ENCODE results near the gene CD27. TPM values are rescaled to one million over a fixed set of nuclear protein-coding genes. Genes with fewer than 3 reads are reported as not detected.

Gene CD27
- total RNA-seq, 1 donor from 2014 or later, result not detected

DNA sequence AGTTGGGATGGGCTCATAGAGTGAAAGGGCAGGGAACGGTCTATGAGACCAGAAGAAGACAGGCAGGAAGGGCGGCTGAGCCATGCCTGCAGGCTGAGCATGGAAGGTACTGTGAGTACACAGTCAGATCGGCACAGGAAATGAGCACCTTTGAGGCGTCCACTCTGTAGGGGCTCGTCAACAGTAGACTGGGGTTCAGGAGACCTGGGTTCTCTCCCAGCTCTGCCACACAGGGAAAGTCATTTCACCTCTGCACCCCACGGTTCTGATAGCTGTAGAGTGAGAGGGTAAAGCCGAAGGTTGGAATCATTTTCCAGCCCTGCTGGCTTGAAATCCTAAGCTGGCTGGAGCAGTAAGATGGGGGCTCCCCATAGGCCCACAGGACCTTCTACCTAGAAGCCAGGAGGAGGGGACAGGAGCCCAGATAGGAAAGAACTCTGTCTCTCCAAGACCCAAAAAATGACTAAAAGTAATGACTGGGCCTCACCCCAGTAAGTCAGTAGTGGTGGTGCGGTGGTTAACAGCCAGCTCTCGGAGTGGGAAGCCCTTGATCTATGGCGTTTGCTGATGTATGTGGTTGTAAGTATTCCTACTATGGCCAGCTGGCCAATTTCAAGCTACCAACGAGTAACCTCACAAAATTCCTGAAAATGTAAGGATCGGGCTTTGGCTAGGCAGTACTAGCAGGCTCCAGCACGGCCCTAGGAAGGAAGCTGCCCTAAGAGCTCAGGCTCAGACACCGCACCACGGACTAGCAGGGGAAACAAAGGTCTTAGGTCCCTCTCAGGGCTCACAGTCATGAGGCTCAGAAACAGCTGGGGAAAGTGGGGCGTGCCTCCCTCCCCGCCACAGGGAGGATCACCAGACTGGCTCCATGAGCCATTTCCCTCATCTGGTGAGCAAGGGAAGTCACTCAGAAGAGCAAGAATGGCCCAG, 10.3 kb upstream of the CD27 start:
- DNase-seq, result no peak

DNA sequence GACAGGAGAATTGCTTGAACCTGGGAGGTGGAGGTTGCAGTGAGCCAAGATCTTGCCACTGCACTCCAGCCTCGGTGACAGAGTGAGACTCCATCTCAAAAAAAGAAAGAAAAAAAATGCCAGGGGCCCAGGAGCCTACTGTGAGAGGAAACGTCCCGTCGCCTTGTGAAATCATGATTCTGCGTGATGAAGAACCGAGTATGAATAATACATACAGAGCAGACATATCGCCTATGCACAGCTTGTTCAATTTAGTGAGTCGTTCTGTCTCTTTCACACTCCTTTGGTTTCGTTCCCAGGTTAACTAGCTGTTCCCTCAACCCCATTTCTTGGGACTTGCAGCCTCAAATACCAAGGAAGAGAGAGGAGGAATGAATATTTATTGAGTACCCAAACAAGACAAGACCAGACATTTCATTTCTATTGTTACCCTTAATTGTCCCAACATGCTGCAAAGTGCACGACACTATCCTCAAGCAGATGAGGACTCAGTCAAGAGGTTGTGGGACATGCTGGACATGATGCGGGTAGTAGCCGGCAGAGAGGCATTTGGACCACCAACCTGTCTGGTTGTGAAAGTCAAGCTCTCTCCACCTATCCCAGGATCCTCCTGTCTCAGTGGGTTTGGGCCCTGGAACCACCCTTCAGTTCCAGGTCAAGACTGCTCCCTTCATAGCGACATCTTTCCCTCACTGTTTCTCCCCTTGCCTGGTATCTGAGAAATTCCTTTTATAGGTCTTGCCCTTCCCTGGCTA, 8.6 kb upstream of the CD27 start:
- no peak for DNase-seq

DNA sequence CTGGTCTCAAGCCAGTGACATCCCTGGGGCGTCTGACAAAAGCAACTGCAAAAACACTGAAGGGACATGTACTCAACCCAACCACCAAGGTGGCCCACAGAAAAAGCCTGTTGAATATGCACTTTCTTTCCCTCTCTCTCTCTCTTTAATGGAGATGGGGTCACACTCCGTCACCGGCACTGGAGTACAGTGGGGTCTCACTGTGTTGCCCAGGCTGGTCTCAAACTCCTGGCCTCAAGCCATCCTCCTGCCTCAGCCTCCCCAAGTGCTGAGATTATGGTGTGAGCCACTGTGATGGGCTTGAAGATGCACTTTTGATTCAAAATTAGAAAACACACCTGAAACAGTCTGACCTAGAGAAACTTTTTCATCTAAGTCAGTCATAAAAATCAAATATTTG, 7.2 kb upstream of the CD27 start:
- DNase-seq, result no peak

DNA sequence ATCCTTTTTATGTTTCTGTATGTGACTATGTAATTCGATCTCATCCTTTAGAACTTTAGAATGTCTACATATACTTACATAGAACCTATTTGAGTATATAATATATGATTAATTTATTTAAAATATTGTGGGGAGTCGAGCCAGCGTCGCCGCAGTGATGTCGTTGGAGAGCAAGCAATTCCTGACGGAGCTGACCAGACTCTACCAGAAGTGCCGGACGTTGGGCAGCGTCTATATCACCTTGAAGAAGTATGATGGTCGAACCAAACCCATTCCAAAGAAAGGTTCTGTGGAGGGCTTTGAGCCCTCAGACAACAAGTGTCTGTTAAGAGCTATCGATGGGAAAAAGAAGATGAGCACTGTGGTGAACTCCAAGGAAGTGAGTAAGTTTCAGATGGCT, 6.4 kb upstream of the CD27 start:
- DNase-seq, result no peak

DNA sequence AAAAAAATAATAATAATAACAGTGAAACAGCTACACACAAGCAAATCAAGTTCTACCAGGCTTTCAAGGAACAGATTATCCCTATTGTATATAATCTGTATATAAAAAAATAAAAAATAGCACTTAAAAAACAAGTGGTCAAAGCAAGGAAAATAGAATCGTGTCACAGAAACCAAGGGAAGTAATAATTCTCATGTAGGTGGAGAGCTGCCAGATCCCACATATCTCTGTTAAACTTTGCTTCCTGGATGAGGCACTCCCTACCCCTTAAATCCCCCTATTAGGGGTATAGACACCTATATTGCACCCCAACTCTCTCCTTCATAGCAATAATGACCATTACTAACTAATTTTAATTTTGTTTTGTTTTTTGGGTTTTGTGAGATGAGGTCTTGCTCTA, 4.4 kb upstream of the CD27 start:
- no peak for DNase-seq

DNA sequence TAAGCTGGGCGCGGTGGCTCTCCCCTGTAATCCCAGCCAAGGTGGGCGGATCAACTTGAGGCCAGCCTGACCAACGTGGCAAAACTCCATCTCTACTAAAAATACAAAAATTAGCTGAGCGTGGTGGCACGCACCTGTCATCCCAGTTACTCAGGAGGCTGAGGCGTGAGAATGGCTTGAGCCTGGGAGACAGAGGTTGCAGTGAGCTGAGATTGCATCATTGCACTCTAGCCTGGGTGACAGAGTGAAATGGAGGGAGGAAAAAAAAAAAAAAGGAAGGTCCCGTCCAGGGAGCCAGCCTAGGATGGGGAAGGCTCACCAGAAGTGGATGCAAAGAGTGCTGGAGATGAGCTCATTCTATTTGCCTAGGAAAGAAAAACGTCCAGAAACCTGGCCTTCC, 1.9 kb upstream of the CD27 start:
- no peak for DNase-seq

DNA sequence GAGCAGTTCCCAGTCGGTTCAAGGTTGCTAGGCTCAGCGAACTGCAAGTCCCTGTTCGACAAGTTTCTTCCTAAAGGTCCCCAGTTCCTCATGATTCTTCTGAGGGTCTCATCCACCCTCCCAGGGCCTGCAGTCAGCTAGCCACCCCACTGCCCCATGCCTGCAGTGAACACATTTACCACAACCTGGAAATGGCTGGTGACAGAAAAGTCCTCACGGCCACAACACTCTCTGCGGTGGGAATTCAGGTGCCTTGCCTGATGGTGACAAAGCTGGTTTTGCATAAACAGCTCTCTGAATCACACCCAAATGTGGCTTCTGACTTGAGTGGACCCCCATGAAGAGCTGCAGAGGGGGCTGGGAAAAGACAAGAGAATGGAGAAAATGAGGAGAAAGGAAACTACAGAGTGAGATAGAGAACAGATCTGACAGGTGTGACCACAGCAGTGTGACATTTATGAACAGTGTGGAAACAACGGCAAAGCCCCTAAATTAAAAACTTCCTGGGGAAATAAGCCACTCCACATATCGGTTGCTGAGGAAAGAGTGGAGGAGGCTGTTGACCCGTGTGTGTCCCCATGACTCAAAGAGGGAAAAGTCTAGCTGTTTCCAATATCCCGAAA, 1.3 kb upstream of the CD27 start:
- no peak for DNase-seq

DNA sequence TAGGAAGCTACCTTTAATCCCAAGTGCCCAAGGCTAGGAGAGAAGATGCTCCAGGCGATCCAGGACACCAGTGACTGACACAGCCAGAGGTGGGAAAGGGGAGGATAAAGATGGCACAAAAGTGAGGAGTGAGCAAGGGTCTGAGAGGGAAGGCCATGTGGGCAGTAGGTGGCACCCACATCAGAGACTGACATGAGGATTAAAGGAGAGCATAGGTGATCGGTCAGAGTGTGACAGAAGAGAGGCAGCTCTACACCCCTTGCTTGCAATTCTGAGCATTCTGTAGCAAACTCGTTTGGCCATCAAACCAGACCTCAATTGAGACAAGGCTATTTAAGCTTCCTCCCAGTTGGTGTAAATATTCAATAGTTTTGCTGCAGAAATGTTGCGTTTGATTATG, 724 bp upstream of the CD27 start:
- no peak for DNase-seq

DNA sequence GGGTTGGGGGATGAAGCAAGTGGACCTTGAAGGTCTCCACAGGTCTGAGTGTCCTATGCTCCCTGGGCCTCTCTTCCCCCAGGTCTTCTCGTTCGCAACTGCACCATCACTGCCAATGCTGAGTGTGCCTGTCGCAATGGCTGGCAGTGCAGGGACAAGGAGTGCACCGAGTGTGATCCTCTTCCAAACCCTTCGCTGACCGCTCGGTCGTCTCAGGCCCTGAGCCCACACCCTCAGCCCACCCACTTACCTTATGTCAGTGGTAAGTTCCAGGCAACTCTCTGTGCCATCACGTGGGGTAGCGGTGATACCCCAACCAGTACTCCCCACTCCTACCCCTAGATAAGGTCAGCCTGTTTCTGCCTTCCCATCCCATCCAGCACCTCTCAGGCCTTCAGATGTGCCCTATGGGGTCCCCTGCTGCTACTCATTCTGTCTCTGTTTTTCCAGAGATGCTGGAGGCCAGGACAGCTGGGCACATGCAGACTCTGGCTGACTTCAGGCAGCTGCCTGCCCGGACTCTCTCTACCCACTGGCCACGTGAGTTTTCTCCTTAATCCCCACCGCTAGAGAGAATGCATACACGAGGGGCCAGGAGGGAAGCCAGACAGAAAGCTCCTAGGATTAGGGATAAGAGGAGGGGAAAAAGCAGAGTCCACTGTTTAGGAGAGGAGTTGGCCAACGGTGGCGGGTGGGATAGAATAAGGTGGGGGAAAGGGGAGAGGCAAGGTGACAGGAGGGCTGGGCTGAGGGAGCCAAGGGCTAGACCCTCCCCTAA, 5.5 kb downstream of the CD27 start:
- DNase-seq, result no peak

DNA sequence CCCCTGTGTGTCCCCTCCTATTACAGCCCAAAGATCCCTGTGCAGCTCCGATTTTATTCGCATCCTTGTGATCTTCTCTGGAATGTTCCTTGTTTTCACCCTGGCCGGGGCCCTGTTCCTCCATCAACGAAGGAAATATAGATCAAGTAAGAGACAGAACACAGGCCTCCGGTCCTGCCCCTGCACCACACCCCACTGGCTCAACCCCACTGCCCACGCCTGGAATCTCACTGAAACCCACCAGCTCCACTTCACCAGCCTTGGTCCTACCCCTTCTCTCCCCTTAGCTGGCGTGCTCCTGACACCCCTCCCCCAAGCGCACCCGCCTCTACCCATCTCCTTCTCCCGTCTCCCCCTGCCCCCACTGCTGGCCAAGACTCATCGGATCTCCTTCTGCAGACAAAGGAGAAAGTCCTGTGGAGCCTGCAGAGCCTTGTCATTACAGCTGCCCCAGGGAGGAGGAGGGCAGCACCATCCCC, 6.2 kb downstream of the CD27 start:
- DNase-seq, result no peak

DNA sequence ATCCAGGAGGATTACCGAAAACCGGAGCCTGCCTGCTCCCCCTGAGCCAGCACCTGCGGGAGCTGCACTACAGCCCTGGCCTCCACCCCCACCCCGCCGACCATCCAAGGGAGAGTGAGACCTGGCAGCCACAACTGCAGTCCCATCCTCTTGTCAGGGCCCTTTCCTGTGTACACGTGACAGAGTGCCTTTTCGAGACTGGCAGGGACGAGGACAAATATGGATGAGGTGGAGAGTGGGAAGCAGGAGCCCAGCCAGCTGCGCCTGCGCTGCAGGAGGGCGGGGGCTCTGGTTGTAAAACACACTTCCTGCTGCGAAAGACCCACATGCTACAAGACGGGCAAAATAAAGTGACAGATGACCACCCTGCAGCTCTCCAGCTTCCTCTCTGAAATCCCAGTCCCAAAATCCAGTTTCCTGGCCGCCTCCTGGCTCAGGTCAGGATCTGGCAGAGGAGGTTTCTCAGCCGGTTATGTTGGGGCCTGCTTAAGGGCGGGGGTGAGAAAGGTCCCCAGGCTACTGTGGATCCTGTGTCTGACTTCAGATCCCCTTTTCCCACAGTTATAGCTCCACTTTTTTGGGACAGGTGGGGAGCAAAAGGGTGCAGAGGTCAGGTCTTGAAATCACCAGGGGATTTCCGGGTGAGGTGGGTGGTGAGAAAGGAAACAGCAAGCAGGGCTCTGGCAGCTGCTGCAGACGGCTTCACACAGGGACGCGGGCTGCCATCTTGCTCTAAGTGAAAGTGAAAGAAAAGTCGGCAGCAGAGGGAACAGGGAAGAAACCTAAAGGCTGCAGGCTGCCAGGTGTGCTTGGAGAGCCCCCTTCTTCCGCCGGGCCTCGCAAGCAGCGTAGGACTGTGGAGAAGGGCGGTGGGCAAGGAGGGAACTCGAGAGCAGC, 6.8 kb downstream of the CD27 start, which contains the start of gene TAPBPL:
TSS of gene TAPBPL (plus strand) at position 695 of the 897 bp plus-strand sequence. CDS start 207 bp downstream, outside the sequence.
- peak; percentile 89 for DNase-seq

DNA sequence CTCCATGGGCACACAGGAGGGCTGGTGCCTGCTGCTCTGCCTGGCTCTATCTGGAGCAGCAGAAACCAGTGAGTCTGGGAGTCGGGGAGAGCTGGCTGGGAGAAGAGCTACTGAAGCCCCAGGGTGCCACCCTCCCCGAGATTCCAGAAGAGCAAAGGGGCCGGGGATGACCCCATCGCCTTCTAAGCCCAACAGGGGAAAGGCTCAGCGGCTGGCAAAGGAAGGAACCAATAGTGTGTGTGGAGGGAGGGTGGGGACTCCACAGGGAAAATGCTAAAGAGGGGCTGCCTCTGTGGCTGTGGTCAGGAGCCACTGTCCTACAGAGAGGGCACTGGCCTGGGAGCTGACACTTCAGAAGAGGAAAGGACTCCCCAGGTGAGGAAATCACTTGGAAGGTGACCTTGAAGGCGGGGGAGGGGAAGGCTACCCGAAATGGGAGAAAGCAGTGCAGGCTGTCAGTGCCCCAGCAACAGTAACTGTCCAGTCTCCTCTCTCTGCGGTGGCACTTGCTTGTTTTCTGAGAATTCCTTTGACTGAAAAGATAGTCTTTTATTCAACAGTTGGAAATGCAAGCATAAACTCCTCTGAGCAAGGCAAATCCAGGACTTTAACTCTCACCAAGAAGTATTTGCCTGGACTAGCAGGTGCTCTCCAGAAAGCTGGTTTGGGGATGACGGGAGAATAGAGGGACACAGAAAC, 7.6 kb downstream of the CD27 start:
- DNase-seq, result peak; percentile 30

DNA sequence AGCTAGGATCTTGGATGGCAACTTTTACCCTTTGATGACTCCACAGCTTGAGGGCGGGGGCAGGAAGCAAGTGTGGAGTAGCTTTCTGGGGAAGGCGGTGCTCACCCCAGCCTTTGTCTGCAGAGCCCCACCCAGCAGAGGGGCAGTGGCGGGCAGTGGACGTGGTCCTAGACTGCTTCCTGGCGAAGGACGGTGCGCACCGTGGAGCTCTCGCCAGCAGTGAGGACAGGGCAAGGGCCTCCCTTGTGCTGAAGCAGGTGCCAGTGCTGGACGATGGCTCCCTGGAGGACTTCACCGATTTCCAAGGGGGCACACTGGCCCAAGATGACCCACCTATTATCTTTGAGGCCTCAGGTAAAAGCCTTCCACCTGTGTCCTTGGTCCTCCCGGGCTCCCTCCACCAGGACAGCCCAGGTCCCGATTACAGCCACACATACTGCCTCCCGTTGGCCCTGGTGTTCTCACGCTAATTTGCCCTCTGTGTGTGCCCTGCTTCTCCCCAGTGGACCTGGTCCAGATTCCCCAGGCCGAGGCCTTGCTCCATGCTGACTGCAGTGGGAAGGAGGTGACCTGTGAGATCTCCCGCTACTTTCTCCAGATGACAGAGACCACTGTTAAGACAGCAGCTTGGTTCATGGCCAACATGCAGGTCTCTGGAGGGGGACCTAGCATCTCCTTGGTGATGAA, 8.3 kb downstream of the CD27 start:
- DNase-seq, result peak; percentile 70

DNA sequence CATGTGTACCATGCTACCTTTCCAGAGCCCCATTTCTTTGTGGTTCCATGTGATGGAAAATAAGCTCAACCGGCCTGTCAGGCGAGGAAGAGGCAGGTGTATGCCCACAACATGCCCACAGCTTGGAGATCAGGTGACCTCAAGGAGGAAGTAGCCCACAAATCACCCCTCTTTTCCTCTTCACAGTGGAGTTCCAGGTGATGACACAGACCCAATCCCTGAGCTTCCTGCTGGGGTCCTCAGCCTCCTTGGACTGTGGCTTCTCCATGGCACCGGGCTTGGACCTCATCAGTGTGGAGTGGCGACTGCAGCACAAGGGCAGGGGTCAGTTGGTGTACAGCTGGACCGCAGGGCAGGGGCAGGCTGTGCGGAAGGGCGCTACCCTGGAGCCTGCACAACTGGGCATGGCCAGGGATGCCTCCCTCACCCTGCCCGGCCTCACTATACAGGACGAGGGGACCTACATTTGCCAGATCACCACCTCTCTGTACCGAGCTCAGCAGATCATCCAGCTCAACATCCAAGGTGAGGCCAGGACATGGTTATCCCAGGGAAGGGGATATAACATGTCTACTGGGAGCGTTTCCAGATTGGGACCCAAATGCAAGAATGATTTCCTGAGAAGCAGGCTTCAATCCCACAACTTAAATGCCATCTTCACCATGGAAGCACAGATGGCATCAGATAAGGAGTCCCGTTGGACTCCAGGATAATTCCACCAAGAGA, 12.6 kb downstream of the CD27 start:
- no peak for DNase-seq

DNA sequence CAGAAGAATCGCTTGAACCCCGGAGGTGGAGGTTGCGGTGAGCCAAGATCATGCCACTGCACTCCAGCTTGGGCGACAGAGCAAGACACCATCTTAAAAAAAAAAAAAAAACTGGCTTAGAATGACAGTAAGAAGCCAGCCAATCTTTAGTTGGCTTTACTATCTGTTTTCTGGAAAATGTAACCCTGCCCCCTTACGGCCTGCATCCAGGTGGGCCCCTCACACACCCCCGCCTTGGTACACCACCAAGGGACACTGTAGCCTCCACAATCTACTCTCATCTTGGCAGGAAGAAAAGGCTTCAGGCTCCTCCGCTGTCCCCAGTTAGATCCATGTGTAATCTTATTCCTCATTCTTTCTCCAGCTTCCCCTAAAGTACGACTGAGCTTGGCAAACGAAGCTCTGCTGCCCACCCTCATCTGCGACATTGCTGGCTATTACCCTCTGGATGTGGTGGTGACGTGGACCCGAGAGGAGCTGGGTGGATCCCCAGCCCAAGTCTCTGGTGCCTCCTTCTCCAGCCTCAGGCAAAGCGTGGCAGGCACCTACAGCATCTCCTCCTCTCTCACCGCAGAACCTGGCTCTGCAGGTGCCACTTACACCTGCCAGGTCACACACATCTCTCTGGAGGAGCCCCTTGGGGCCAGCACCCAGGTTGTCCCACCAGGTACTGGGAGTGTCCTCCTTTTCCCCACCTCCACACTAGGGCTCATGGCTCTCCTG, 13.7 kb downstream of the CD27 start:
- DNase-seq, result no peak

DNA sequence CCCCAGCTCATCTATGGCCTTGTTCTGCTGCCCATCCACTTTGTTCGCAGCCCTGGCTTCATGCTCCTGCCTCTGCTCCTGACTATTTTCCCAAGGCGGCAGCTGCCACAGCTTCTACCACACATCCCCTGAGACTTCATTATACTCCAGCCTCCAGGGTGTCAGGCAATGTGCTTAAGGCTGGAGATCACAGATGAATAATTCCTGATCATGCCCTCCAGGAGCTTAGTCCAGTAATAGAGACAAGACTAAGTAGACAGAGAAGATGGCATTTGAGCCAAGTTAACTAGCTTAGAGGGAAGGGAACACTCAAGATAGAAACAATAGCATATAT, 14.2 kb downstream of the CD27 start:
- no peak for DNase-seq

DNA sequence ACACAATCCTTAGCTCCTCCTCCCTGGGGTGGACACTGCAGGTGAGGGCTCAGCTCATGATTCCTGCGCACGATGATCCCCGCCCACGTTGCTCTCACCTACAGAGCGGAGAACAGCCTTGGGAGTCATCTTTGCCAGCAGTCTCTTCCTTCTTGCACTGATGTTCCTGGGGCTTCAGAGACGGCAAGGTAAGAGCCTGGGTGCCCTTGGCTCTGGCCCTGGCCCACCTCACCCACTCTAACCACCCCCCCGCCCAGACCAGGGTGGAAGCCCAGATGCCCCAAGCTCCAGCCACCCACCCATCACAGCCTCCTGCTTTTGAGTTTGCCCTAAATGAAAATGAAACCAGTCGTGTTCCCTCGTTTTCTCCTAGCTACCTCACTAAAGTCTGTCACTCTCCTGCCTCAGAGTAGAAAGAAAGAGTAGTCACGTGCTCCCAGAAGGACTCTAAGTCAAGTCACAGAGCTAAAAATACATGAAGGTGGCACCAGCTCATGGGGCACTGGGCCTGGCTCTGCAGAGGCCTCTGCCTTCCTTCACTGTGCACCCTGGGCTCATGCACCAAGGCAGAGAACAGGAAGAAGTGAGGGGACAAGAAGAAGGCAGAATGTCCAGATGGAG, 16.1 kb downstream of the CD27 start:
- DNase-seq, result no peak

Measured in dermis blood vessel endothelial cell (primary cell).